Measurements from ENCODE around the gene WDR33.

Gene WDR33

DNA sequence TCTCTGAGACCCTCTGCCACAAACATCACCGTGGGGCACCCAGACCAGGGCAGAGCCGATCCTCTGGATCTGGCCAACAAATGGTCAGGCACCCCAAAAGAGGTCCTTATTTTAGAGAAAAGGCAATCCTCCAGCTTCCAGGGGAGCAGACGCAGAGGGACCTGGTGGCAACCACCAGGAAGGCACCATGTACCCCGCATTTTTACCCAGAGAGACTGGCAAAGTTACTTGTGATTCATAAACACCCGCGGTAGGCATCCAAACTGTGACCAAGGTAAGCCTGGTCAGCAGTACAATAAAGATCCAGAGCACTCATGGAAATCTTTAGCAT lies 146.1 kb downstream of the WDR33 start:
- peaks cover 32% of the 10 kb centered on the region for H3K4me1 Mint-ChIP-seq

DNA sequence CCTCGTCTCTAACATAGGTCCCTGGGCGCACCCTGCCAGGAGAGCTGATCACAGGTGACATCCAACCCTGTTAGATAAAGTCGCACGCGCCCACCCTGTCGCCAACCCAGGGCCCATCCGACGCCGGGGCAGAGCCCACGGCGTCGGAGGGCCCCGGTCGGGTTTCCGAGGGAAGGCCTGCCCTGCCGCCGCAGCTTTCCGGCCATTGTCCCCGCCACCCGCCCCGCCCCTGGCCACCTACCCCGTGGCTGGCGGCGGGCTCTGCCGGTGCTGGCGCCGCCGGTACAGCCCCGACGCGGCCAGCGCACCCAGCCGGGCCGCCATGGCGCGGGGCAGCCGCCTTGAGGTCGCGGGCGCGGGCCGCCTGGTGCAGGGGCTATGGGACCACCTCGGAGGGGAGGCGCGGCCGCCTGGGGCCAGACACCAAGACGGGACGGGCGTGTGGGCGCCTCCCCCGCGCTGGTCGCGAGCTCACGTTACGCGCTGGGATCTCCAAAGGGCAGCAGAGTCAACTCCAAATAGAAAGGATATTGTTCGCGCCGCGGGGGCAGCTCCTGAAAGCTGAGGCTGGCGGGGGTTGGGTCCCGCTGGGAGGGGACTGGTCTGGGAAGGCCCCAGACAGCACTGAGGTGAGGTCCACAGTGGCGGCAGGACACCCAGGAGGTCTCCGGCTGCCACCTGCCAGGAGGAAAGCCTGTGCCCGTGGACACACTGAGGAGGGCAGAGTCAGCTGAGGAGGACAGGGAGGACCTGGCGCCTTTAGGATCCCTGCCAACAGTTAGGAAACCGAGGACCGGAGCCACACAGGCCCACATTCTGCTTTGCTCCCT lies 146.7 kb downstream of the WDR33 start:
- H3K27ac Mint-ChIP-seq: no peak overlapping the region
- DNase-seq: peak; percentile 79
- H3K36me3 Mint-ChIP-seq (ENCODE audit: low read depth): no peaks in the 10 kb centered on the region
- peaks cover 6% of the 10 kb centered on the region for H3K9me3 Mint-ChIP-seq
- TF ChIP-seq, protein P1, sequence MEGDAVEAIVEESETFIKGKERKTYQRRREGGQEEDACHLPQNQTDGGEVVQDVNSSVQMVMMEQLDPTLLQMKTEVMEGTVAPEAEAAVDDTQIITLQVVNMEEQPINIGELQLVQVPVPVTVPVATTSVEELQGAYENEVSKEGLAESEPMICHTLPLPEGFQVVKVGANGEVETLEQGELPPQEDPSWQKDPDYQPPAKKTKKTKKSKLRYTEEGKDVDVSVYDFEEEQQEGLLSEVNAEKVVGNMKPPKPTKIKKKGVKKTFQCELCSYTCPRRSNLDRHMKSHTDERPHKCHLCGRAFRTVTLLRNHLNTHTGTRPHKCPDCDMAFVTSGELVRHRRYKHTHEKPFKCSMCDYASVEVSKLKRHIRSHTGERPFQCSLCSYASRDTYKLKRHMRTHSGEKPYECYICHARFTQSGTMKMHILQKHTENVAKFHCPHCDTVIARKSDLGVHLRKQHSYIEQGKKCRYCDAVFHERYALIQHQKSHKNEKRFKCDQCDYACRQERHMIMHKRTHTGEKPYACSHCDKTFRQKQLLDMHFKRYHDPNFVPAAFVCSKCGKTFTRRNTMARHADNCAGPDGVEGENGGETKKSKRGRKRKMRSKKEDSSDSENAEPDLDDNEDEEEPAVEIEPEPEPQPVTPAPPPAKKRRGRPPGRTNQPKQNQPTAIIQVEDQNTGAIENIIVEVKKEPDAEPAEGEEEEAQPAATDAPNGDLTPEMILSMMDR (IDR thresholded peaks at IDR 0.05): no peak
- peak overlapping the region; percentile 30 for H3K4me3 Mint-ChIP-seq
- peaks cover 32% of the 10 kb centered on the region for H3K4me1 Mint-ChIP-seq
- peaks cover 72% of the 10 kb centered on the region for H3K27me3 Mint-ChIP-seq (ENCODE audit: low read depth, poor library complexity)

More for the DNA sequence above, 146.1 kb downstream of the WDR33 start:
- no peak overlapping the region for H3K27ac Mint-ChIP-seq
- no peak overlapping the region for H3K4me3 Mint-ChIP-seq
- DNase-seq: no peak
- TF ChIP-seq, protein P1 (IDR thresholded peaks at IDR 0.05): no peak
- H3K27me3 Mint-ChIP-seq (ENCODE audit: low read depth, poor library complexity): peaks cover 78% of the 10 kb centered on the region
- H3K36me3 Mint-ChIP-seq (ENCODE audit: low read depth): no peaks in the 10 kb centered on the region
- peaks cover 6% of the 10 kb centered on the region for H3K9me3 Mint-ChIP-seq

DNA sequence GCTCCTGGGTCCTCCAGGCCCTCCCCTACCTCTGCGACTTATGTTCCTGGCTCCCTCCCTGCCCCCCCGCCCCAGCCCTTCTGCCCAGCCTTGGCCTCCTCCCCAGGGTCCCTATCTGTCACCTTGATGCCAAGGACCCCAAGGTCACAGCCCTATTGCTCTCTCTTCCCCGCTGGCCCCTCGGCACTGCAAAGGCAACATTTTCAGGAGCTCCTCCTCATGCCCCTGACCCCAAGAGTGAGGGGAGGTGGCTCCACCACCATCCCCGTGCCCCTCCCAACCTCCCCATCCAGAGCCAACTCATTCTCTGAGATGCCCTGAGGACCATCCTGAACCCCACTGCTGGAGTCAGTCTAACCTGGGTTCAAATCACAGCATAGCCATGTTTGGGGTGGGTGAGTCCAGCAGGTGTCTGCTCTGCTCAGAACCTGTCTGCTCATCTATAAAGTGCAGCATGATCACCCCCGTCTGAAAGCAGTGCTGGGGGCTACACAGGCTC lies 147.4 kb downstream of the WDR33 start:
- H3K4me1 Mint-ChIP-seq: peaks cover 32% of the 10 kb centered on the region
- TF ChIP-seq, protein P1 (IDR thresholded peaks at IDR 0.05): no peak
- H3K27me3 Mint-ChIP-seq (ENCODE audit: low read depth, poor library complexity): peaks cover 68% of the 10 kb centered on the region
- DNase-seq: no peak
- peak overlapping the region; percentile 30 for H3K4me3 Mint-ChIP-seq
- H3K9me3 Mint-ChIP-seq: peaks cover 6% of the 10 kb centered on the region
- no peaks in the 10 kb centered on the region for H3K36me3 Mint-ChIP-seq (ENCODE audit: low read depth)
- H3K27ac Mint-ChIP-seq: no peak overlapping the region

DNA sequence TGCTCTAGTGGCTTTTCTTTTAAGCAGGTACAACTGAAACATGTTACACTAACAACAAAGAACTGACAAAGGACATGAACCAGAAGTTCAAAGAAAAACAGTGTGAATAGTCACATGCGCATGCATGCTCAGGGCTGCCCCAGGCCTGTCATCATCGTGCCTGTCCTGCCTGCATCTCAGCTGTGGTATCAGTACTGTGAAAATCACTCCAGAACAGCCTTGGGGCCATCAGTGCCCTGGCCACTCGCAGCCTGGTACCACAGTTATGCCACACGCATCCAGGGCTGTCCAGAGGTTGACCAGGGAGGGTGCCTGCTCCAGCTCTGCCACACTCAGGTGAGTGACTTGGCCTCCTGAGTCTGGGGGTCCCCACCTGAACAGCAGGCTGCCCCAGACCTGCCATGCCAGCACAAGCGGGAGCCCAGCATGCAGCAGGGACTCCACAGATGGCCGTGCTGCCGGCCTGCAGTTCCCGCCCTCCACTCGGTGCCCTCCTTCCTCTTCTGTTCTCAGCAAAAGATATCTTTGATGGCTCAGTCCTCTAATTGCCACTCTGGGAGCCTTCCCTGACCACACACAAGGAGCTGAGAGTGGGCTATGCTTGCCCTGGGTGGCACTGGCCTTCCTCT lies 147.9 kb downstream of the WDR33 start:
- Mint-ChIP-seq H3K27me3 (ENCODE audit: low read depth, poor library complexity) (peaks cover 64% of the 10 kb centered on the region), H3K36me3 (ENCODE audit: low read depth) (no peaks in the 10 kb centered on the region), H3K4me3 (no peak overlapping the region), H3K27ac (no peak overlapping the region), H3K9me3 (peaks cover 6% of the 10 kb centered on the region), H3K4me1 (peaks cover 32% of the 10 kb centered on the region)
- TF ChIP-seq, protein P1 (IDR thresholded peaks at IDR 0.05): no peak
- peak; percentile 2 for DNase-seq

DNA sequence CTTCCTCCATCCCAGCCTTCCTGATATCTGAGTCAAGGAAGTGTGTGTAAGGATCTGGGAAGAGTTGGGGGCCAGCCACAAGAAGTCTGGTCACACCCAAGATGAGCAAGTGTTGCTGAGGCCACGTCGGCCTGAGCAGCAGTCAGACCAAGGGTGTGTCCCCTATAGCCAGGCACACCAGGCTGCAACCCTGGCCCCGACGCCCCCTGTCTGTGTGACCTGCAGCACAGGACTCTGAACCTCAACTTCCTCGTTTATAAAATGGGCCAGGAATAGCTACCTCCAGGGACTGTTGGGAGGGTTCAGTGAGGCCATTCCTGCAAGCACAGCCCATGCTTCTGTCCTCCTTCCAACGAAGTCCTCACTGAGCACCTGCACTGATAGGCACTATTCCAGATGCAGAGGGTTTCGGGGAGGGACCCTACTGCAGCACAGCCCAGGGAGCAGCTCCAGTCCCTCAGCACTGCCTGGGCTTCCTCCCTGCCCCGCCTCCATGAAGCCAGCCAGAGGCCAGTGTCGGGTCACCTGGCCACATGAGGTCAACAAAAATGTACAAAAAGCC lies 148.9 kb downstream of the WDR33 start:
- Mint-ChIP-seq H3K9me3 (no peaks in the 10 kb centered on the region), H3K4me1 (peaks cover 32% of the 10 kb centered on the region), H3K36me3 (ENCODE audit: low read depth) (no peaks in the 10 kb centered on the region), H3K27ac (no peak overlapping the region), H3K27me3 (ENCODE audit: low read depth, poor library complexity) (peaks cover 55% of the 10 kb centered on the region), H3K4me3 (no peak overlapping the region)
- DNase-seq: peak; percentile 3
- TF ChIP-seq, protein P1 (IDR thresholded peaks at IDR 0.05): no peak

Data from nephron progenitor cell (in vitro differentiated cells).